ENCODE results near the gene LCOR.

DNA sequence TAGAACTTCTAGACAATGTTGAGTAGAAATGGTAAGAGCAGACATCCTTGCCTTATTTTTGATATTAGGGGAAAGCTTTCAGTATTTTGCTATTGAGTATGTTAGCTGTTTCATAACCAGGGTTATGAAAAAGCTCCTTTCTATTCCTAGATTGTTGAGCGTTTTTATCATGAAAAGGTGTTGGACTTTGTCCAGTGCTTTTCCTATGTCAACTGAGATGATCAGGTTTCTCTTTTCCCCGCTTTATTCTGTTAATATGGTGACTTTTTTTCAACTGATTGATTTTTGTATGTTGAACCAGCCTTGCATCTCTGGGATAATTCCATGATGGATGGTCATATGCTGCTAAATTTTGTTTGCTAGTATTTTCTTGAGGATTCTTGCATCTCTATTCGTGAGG, 58.5 kb downstream of the LCOR start:
- TF ChIP-seq, protein P1, sequence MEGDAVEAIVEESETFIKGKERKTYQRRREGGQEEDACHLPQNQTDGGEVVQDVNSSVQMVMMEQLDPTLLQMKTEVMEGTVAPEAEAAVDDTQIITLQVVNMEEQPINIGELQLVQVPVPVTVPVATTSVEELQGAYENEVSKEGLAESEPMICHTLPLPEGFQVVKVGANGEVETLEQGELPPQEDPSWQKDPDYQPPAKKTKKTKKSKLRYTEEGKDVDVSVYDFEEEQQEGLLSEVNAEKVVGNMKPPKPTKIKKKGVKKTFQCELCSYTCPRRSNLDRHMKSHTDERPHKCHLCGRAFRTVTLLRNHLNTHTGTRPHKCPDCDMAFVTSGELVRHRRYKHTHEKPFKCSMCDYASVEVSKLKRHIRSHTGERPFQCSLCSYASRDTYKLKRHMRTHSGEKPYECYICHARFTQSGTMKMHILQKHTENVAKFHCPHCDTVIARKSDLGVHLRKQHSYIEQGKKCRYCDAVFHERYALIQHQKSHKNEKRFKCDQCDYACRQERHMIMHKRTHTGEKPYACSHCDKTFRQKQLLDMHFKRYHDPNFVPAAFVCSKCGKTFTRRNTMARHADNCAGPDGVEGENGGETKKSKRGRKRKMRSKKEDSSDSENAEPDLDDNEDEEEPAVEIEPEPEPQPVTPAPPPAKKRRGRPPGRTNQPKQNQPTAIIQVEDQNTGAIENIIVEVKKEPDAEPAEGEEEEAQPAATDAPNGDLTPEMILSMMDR (IDR thresholded peaks at IDR 0.05; ENCODE audit: poor library complexity), result no peak
- no peak for TF ChIP-seq EZH2 (IDR thresholded peaks at IDR 0.05; ENCODE audit: borderline replicate concordance)
- TF ChIP-seq EZH2phosphoT487 (IDR thresholded peaks at IDR 0.05; ENCODE audit: low read depth, severe bottlenecking, unreplicated experiment), result no peak
